ENCODE results near the gene JARID2. TPM values are rescaled to one million over a fixed set of nuclear protein-coding genes. Genes with fewer than 3 reads are reported as not detected.

The JARID2 gene
- total RNA-seq, 4 donors from 2014 or later: 11.6 to 22.5 (median 16.4) TPM

DNA sequence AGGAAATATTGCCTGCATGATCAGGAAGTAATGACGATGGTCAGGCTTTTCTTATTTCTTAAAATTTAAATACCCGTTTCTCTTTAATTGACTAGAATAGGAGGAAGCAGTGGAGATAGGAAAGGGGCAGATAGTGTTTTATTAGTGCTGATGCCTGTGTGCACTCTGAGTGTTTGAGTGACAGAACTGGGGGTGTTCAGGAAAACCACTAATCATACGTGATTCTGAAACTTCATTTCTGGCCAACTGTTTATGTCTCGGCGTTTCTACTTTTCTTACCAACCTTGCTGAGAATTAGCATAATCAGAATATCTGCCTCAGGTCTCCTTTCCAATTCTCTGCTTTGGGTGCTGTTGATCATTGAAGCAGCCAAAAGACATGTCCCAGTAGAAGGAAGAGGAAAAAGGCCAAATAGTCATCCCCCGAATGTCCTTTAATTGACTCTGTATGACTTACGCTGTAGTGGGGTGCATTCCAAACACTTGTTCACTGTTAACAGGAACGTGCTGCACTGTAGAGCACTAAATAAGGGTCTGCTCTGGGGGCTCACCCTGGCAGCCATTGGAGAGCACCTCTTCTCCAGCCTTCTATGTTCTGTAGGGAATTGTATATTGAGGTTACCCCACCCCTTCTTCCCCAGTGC lies 152.9 kb downstream of the JARID2 start:
- TF ChIP-seq, protein P1, sequence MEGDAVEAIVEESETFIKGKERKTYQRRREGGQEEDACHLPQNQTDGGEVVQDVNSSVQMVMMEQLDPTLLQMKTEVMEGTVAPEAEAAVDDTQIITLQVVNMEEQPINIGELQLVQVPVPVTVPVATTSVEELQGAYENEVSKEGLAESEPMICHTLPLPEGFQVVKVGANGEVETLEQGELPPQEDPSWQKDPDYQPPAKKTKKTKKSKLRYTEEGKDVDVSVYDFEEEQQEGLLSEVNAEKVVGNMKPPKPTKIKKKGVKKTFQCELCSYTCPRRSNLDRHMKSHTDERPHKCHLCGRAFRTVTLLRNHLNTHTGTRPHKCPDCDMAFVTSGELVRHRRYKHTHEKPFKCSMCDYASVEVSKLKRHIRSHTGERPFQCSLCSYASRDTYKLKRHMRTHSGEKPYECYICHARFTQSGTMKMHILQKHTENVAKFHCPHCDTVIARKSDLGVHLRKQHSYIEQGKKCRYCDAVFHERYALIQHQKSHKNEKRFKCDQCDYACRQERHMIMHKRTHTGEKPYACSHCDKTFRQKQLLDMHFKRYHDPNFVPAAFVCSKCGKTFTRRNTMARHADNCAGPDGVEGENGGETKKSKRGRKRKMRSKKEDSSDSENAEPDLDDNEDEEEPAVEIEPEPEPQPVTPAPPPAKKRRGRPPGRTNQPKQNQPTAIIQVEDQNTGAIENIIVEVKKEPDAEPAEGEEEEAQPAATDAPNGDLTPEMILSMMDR (IDR thresholded peaks at IDR 0.05 in 4 of 5, conservative IDR thresholded peaks at IDR 0.05 in 1 of 5): no peak
- TF ChIP-seq POLR2A (IDR thresholded peaks at IDR 0.05): no peak
- no peaks in the 10 kb centered on the region for H3K9me3 ChIP-seq
- no peaks in the 10 kb centered on the region for H3K27me3 ChIP-seq
- no peak overlapping the region for H3K4me3 ChIP-seq
- no peaks in the 10 kb centered on the region for H3K36me3 ChIP-seq
- DNase-seq (no peak), ATAC-seq (no peak)
- intact Hi-C loops (cut with DNase I; ENCODE audit: low total_unique reads): no loop called here
- H3K4me1 ChIP-seq: peaks cover 75 to 80% of the 10 kb centered on the region in 2 donors
- in situ Hi-C loops (cut with MboI; ENCODE audit: low sequenced_read_pairs in 4 of 4): loop anchor here in 1 of 4 donors (25.0 kb wide), 1 partner anchor 1186 kb away; no protein-coding TSS in a partner anchor
- H3K27ac ChIP-seq: peak overlapping the region; percentile 81 to 88 (median 84)

DNA sequence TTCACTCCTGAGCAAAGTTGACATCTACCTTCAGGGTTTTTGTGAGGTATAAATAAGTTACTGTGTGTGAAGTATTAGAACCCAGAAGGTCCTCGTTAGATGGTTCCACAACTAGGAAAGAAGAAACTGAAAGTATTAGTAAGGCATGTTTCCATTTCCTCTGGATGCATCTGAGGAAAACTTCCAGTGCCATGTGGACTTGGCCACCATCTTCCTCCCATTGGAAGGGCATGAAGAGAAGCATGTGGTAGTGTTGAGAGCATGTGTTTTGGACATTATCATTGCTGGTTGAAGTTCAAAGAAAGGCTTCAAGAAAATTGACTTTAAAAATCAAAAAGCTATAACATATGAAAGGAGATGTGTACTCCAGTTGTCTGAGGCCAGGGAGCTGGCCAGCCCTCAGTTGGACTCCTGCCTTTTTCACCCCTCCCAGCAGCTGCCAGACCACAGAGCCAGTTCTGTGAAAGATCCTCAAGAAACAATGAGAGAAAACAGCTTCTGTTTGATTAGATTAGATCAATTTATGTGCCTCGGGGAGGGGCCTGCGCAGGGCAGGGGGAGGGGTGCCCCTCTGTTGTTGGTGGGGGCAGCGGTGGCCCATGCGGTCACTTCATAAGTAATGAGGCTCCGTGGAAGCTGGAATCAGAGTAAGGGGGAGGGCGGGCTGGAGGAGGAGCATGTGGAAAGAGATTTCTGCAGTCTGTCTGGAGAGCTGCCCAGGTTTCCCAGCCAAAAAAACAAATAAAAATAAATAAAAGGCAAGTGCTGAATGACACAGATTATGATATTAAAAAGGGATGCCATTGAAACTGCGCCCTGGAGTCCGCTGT lies 154.0 kb downstream of the JARID2 start:
- intact Hi-C loops (cut with DNase I; ENCODE audit: low total_unique reads): no loop called here

DNA sequence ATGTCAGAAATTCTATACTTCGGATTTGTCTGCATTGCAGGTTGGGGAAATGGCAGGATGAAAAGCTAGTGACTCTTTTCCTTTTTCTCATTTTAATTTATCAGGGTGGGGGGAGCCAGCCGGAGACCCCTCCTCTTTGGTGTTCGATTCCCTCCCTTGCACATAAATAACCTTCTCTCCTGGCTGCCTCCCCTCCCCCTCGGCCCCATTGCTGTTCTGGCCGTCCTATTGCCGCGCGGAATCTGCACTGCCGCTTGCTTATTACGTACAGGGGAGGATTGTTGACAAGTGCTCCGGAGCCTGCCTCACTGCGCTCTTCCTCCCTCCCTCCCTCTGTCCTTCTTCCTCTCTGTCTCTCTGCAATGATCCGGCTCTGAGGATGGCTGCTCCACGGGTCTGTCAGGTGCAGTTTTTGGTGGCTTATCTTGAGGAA lies 154.7 kb downstream of the JARID2 start:
- Histone ChIP-seq H3K4me1 (peaks cover 93 to 94% of the 10 kb centered on the region in 2 donors), H3K4me3 (peak overlapping the region; percentile 28 to 59 (median 50)), H3K27me3 (no peaks in the 10 kb centered on the region), H3K9me3 (no peaks in the 10 kb centered on the region), H3K27ac (peak overlapping the region; percentile 81 to 88 (median 84)), H3K36me3 (no peaks in the 10 kb centered on the region)
- in situ Hi-C loops (cut with MboI; ENCODE audit: low sequenced_read_pairs in 4 of 4) (no loop called here), intact Hi-C loops (cut with DNase I; ENCODE audit: low total_unique reads) (no loop called here)
- ATAC-seq (peak; percentile 79 to 81), DNase-seq (peak; percentile 78)
- TF ChIP-seq POLR2A (IDR thresholded peaks at IDR 0.05): peak in 1 of 2 donors; percentile 13
- TF ChIP-seq, protein P1 (IDR thresholded peaks at IDR 0.05 in 4 of 5, conservative IDR thresholded peaks at IDR 0.05 in 1 of 5): no peak

More for the DNA sequence above, 154.0 kb downstream of the JARID2 start:
- H3K27me3 ChIP-seq: no peaks in the 10 kb centered on the region
- no peaks in the 10 kb centered on the region for H3K36me3 ChIP-seq
- ATAC-seq: peak; percentile 78 to 79
- peak overlapping the region; percentile 28 to 59 (median 50) for H3K4me3 ChIP-seq
- DNase-seq: peak; percentile 68 to 76
- H3K27ac ChIP-seq: peak overlapping the region; percentile 81 to 88 (median 84)
- TF ChIP-seq, protein P1 (IDR thresholded peaks at IDR 0.05 in 4 of 5, conservative IDR thresholded peaks at IDR 0.05 in 1 of 5): no peak
- no peak for TF ChIP-seq POLR2A (IDR thresholded peaks at IDR 0.05)
- peaks cover 86 to 91% of the 10 kb centered on the region in 2 donors for H3K4me1 ChIP-seq
- in situ Hi-C loops (cut with MboI; ENCODE audit: low sequenced_read_pairs in 4 of 4): loop anchor here in 1 of 4 donors (25.0 kb wide), 1 partner anchor 1188 kb away; no protein-coding TSS in a partner anchor
- no peaks in the 10 kb centered on the region for H3K9me3 ChIP-seq

DNA sequence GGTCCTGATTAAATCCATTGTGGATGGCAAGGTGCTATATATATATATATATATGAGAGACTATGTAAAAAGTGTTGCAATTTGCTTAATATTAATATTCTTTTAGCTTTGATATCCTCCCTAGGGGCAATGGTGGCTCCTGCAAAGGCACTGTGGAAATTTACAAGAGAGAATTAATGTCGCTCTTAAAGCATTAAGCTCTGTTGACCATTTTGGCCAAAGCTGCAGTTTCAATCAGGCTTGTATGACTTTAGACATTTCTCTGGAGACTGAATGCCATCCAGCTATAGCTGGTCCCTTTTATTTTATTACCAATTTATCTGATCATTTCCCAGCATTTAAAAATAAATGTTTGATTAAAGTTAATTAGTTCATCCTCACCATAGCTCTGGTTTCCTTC lies 155.3 kb downstream of the JARID2 start:
- H3K9me3 ChIP-seq: no peaks in the 10 kb centered on the region
- in situ Hi-C loops (cut with MboI; ENCODE audit: low sequenced_read_pairs in 4 of 4) (no loop called here), intact Hi-C loops (cut with DNase I; ENCODE audit: low total_unique reads) (no loop called here)
- peaks cover 97% of the 10 kb centered on the region in 2 donors for H3K4me1 ChIP-seq
- ATAC-seq (no peak), DNase-seq (no peak)
- H3K4me3 ChIP-seq: peak overlapping the region in 3 of 4 donors; percentile 28 to 59 (median 50)
- H3K27me3 ChIP-seq: no peaks in the 10 kb centered on the region
- TF ChIP-seq, protein P1 (IDR thresholded peaks at IDR 0.05 in 4 of 5, conservative IDR thresholded peaks at IDR 0.05 in 1 of 5): no peak
- no peak for TF ChIP-seq POLR2A (IDR thresholded peaks at IDR 0.05)
- peak overlapping the region; percentile 81 to 88 (median 84) for H3K27ac ChIP-seq
- no peaks in the 10 kb centered on the region for H3K36me3 ChIP-seq

Data from gastrocnemius medialis (tissue), 4 donors.